HepG2 (cell line): ENCODE measurements around the gene MMP24OS. TPM values are rescaled to one million over a fixed set of nuclear protein-coding genes. Genes with fewer than 3 reads are reported as not detected.

ENCODE experiments used
- BCL6 ChIP-seq: IDR thresholded peaks from 2 replicates; pipeline ENCODE4 v1.6.1; 2016; ENCODE audit warnings: missing genetic modification reagents, missing compliant biosample characterization
- CBX1 ChIP-seq: IDR thresholded peaks from one replicate; pipeline ENCODE4 v1.6.1; 2016; ENCODE audit warnings: antibody characterized with exemption, low read depth
- DNMT3B ChIP-seq: conservative IDR thresholded peaks from 2 replicates; pipeline ENCODE4 v1.6.1; 2016; ENCODE audit warnings: missing biosample characterization, control low read depth
- ELF4 ChIP-seq: sonication (generic); formaldehyde crosslinking; IDR thresholded peaks from 2 replicates; pipeline ENCODE4 v1.5.0; 2020; ENCODE audit warnings: missing genetic modification reagents, mild to moderate bottlenecking, moderate library complexity, borderline replicate concordance
- ETV6 ChIP-seq: sonication (generic); formaldehyde crosslinking; conservative IDR thresholded peaks from 2 replicates; pipeline ENCODE4 v1.4.0; 2020; ENCODE audit warnings: missing genetic modification reagents
- HDAC6 ChIP-seq: fragments of 200-600 bp; sonication (generic); IDR thresholded peaks from 2 replicates; pipeline ENCODE4 v1.7.0; 2017; ENCODE audit warnings: mild to moderate bottlenecking, antibody characterized with exemption, low read length, low read depth
- NONO ChIP-seq, 2 experiments: fragments of 450-650 bp in 1 of 2; sonication (generic) in 1 of 2; formaldehyde crosslinking in 1 of 2; IDR thresholded peaks in 1 of 2; conservative IDR thresholded peaks in 1 of 2; 2 replicates each; pipeline versions ENCODE4 v1.6.1 to v1.8.0; 2017 to 2022; ENCODE audit warnings: mild to moderate bottlenecking in 1 of 2, missing genetic modification reagents in 1 of 2, moderate library complexity in 1 of 2
- ZBTB20 ChIP-seq: sonication (generic); formaldehyde crosslinking; IDR thresholded peaks from 2 replicates; pipeline ENCODE4 v1.8.1; 2023; ENCODE audit warnings: missing genetic modification reagents, low read depth, mild to moderate bottlenecking, borderline replicate concordance
- ZNF207 ChIP-seq: fragments of 450-650 bp; IDR thresholded peaks from 2 replicates; pipeline ENCODE4 v1.6.1; 2016; ENCODE audit warnings: antibody characterized with exemption, borderline replicate concordance
- ZNF446 ChIP-seq: sonication (generic); formaldehyde crosslinking; IDR thresholded peaks from 2 replicates; pipeline ENCODE4 v1.5.0; 2020; ENCODE audit warnings: mild to moderate bottlenecking, missing genetic modification reagents
- ZNF496 ChIP-seq: sonication (generic); formaldehyde crosslinking; IDR thresholded peaks from 2 replicates; pipeline ENCODE4 v1.8.1; 2023; ENCODE audit warnings: mild to moderate bottlenecking, moderate library complexity, missing genetic modification reagents; ENCODE audit not compliant: insufficient replicate concordance
- ZNF563 ChIP-seq: sonication (generic); formaldehyde crosslinking; IDR thresholded peaks from 2 replicates; pipeline ENCODE4 v1.8.0; 2022; ENCODE audit warnings: mild to moderate bottlenecking, moderate library complexity, missing genetic modification reagents
- ZNF598 ChIP-seq: sonication (generic); formaldehyde crosslinking; IDR thresholded peaks from 2 replicates; pipeline ENCODE4 v1.5.1; 2020; ENCODE audit warnings: mild to moderate bottlenecking, missing genetic modification reagents, borderline replicate concordance
- ZNF83 ChIP-seq: sonication (generic); formaldehyde crosslinking; IDR thresholded peaks from 2 replicates; pipeline ENCODE4 v1.4.0; 2020; ENCODE audit warnings: missing genetic modification reagents, mild to moderate bottlenecking, borderline replicate concordance
- polyA plus RNA-seq, 8 experiments: library from polyadenylated mRNA; depleted of rRNA in 3 of 8; stranded (reverse) in 7 of 8; unstranded in 1 of 8; fragments of >200 nt; fragmentation: Illumina TruSeq in 4 of 8; extraction: Trizol in 4 of 8; gene quantifications; 2 replicates each; pipeline versions ENCODE4 v1.2.1 to v1.2.3, GENCODE V29; 2011 to 2016; ENCODE audit warnings: low read depth in 4 of 8, missing spikeins in 1 of 8, mixed read lengths in 1 of 8; ENCODE audit not compliant: insufficient read depth in 1 of 8
- total RNA-seq, 5 experiments: library from RNA; depleted of rRNA; stranded (reverse); fragments of >200 nt; fragmentation: Illumina TruSeq; extraction: Trizol; gene quantifications; 2 replicates each; pipeline ENCODE4 v1.2.3, GENCODE V29; 2016; ENCODE audit warnings: low read depth in 1 of 5
- TF ChIP-seq, protein P1 (sequence below): sonication (generic); formaldehyde crosslinking; IDR thresholded peaks from 2 replicates; pipeline ENCODE4 v1.4.0; 2020; ENCODE audit warnings: missing genetic modification reagents
- TF ChIP-seq, protein P2 (sequence below): sonication (generic); formaldehyde crosslinking; IDR thresholded peaks from 2 replicates; pipeline ENCODE4 v1.5.0; 2020; ENCODE audit warnings: missing genetic modification reagents
- TF ChIP-seq, protein P3 (sequence below): IDR thresholded peaks from 2 replicates; pipeline ENCODE4 v1.6.1; 2016; ENCODE audit warnings: low read depth, borderline replicate concordance
- TF ChIP-seq, protein P4 (sequence below): sonication (generic); formaldehyde crosslinking; IDR thresholded peaks from 2 replicates; pipeline ENCODE4 v1.9.0; 2021; ENCODE audit warnings: mild to moderate bottlenecking, missing genetic modification reagents

Gene MMP24OS
- total and polyA plus RNA-seq, 2 of the 13 experiments (the other 11 are each of a cell fraction or from before 2014, with no cell fraction given) = 6.0 to 8.5 TPM

DNA sequence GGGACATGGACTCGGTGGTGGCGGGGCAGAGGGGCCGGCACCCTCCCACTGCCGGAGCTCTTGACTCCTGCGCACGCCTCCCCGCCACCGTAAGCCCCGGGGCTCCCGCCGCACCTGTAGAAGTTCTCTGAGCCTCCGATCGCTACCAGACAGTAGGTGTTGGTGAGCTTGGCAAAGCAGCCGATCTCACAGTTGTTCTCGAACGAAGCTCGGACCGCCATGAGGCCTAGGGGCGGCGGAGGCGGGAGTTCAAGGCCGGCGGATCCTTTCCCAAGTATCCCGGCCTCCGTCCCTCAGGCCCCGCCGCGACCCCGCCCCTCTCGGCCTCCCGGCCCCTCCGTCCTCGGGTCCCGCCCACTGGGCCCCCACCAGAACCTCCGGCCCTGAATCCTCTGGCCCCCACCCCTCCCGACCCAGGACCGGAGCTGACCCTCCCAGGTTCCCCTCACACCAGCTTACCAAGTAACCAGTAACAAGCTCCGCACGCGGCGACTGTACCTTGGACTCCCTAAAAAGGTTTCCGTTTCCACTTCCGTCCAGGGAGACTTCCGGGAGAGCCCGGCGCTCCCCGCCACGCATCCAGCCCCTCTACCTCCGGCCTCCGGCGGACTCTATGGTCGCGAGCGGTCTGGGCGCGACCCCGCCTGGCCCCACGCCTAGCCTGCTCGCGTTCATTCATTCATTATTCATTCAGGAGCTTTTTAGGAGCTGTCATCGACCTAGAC, 6.5 kb upstream of the MMP24OS start, which contains the start of gene EIF6 (continued):
- TF ChIP-seq ZNF207 (no peak), NONO (IDR thresholded peaks at IDR 0.05) (no peak), NONO (CRISPR knock-in tag; conservative IDR thresholded peaks at IDR 0.05) (peak; percentile 95), BCL6 (CRISPR knock-in tag) (peak; percentile 69; the same call in 1 of the 2 replicates), DNMT3B (CRISPR knock-in tag) (peak; percentile 89), ZNF598 (CRISPR knock-in tag) (0 out of 2 replicates have a peak, but pooled peaks have one; percentile 53), ETV6 (peak; percentile 80), ELF4 (CRISPR knock-in tag) (peak; percentile 91; the same call in 1 of the 2 replicates), CBX1 (no peak), HDAC6 (no peak), ZNF83 (CRISPR knock-in tag) (no peak), ZBTB20 (CRISPR knock-in tag) (peak; percentile 74; the same call in 1 of the 2 replicates), ZNF496 (CRISPR knock-in tag) (no peak), ZNF563 (peak; percentile 80), ZNF446 (peak; percentile 41; the same call in 1 of the 2 replicates)
- TF ChIP-seq, protein P1, sequence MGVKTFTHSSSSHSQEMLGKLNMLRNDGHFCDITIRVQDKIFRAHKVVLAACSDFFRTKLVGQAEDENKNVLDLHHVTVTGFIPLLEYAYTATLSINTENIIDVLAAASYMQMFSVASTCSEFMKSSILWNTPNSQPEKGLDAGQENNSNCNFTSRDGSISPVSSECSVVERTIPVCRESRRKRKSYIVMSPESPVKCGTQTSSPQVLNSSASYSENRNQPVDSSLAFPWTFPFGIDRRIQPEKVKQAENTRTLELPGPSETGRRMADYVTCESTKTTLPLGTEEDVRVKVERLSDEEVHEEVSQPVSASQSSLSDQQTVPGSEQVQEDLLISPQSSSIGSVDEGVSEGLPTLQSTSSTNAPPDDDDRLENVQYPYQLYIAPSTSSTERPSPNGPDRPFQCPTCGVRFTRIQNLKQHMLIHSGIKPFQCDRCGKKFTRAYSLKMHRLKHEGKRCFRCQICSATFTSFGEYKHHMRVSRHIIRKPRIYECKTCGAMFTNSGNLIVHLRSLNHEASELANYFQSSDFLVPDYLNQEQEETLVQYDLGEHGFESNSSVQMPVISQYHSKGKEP (CRISPR knock-in tag) = peak; percentile 58
- TF ChIP-seq, protein P2, sequence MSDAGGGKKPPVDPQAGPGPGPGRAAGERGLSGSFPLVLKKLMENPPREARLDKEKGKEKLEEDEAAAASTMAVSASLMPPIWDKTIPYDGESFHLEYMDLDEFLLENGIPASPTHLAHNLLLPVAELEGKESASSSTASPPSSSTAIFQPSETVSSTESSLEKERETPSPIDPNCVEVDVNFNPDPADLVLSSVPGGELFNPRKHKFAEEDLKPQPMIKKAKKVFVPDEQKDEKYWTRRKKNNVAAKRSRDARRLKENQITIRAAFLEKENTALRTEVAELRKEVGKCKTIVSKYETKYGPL (CRISPR knock-in tag) = 0 out of 2 replicates have a peak, but pooled peaks have one; percentile 33
- TF ChIP-seq, protein P3, sequence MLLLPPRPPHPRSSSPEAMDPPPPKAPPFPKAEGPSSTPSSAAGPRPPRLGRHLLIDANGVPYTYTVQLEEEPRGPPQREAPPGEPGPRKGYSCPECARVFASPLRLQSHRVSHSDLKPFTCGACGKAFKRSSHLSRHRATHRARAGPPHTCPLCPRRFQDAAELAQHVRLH (CRISPR knock-in tag) = peak; percentile 89
- TF ChIP-seq, protein P4, sequence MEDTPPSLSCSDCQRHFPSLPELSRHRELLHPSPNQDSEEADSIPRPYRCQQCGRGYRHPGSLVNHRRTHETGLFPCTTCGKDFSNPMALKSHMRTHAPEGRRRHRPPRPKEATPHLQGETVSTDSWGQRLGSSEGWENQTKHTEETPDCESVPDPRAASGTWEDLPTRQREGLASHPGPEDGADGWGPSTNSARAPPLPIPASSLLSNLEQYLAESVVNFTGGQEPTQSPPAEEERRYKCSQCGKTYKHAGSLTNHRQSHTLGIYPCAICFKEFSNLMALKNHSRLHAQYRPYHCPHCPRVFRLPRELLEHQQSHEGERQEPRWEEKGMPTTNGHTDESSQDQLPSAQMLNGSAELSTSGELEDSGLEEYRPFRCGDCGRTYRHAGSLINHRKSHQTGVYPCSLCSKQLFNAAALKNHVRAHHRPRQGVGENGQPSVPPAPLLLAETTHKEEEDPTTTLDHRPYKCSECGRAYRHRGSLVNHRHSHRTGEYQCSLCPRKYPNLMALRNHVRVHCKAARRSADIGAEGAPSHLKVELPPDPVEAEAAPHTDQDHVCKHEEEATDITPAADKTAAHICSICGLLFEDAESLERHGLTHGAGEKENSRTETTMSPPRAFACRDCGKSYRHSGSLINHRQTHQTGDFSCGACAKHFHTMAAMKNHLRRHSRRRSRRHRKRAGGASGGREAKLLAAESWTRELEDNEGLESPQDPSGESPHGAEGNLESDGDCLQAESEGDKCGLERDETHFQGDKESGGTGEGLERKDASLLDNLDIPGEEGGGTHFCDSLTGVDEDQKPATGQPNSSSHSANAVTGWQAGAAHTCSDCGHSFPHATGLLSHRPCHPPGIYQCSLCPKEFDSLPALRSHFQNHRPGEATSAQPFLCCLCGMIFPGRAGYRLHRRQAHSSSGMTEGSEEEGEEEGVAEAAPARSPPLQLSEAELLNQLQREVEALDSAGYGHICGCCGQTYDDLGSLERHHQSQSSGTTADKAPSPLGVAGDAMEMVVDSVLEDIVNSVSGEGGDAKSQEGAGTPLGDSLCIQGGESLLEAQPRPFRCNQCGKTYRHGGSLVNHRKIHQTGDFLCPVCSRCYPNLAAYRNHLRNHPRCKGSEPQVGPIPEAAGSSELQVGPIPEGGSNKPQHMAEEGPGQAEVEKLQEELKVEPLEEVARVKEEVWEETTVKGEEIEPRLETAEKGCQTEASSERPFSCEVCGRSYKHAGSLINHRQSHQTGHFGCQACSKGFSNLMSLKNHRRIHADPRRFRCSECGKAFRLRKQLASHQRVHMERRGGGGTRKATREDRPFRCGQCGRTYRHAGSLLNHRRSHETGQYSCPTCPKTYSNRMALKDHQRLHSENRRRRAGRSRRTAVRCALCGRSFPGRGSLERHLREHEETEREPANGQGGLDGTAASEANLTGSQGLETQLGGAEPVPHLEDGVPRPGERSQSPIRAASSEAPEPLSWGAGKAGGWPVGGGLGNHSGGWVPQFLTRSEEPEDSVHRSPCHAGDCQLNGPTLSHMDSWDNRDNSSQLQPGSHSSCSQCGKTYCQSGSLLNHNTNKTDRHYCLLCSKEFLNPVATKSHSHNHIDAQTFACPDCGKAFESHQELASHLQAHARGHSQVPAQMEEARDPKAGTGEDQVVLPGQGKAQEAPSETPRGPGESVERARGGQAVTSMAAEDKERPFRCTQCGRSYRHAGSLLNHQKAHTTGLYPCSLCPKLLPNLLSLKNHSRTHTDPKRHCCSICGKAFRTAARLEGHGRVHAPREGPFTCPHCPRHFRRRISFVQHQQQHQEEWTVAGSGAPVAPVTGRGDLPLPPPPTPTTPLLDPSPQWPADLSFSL (CRISPR knock-in tag) = no peak; the same call in 1 of the 2 replicates
